Measurements from ENCODE around the gene IQCB1. TPM values are rescaled to one million over a fixed set of nuclear protein-coding genes. Genes with fewer than 3 reads are reported as not detected.
"Not testable (repeated sequence)": the region's sequence is repeated elsewhere in the genome, so short reads cannot be mapped to it uniquely, and the experiment has no call there.

Gene IQCB1
- total and polyA plus RNA-seq, 4 donors = 2.8 to 14.0 (median 9.4) TPM

DNA sequence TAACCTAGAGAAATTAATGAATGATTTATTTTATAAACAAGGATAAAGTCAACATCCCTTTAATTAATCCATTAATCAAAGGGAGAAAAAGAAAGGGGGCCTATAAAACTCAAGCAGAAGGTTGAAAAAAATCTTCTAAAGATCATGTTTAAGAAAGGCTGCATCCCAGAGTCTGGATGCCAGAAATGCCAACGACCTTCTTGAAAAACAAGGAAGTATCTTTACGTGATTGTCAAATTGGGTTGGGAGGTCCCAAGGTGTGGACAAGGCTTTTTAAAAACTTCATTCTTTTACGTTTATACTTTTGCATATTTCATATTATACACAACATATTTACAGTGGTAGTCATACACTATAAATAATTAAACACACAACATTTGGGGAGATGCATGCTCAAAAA, 86.9 kb downstream of the IQCB1 start:
- TF ChIP-seq EGR1 (IDR thresholded peaks at IDR 0.05; ENCODE audit: low read depth in 2 of 2) (no peak), NR2F2 (IDR thresholded peaks at IDR 0.05) (no peak), RXRA (IDR thresholded peaks at IDR 0.05) (no peak), TAF1 (conservative IDR thresholded peaks at IDR 0.05) (no peak), FOXA1 (IDR thresholded peaks at IDR 0.05) (no peak), FOXA2 (IDR thresholded peaks at IDR 0.05) (no peak), HNF4A (conservative IDR thresholded peaks at IDR 0.05) (no peak), HNF4G (IDR thresholded peaks at IDR 0.05) (no peak), YY1 (IDR thresholded peaks at IDR 0.05) (no peak), JUND (IDR thresholded peaks at IDR 0.05) (no peak), SP1 (IDR thresholded peaks at IDR 0.05) (no peak), RAD21 (IDR thresholded peaks at IDR 0.05) (no peak), CTCF (IDR thresholded peaks at IDR 0.05; ENCODE audit: low read depth, low read length, missing input control) (no peak), GABPA (IDR thresholded peaks at IDR 0.05 in 1 of 2, conservative IDR thresholded peaks at IDR 0.05 in 1 of 2) (no peak), REST (IDR thresholded peaks at IDR 0.05) (no peak)
- TF ChIP-seq, protein P1, sequence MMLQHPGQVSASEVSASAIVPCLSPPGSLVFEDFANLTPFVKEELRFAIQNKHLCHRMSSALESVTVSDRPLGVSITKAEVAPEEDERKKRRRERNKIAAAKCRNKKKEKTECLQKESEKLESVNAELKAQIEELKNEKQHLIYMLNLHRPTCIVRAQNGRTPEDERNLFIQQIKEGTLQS (IDR thresholded peaks at IDR 0.05) = no peak
- TF ChIP-seq, protein P2, sequence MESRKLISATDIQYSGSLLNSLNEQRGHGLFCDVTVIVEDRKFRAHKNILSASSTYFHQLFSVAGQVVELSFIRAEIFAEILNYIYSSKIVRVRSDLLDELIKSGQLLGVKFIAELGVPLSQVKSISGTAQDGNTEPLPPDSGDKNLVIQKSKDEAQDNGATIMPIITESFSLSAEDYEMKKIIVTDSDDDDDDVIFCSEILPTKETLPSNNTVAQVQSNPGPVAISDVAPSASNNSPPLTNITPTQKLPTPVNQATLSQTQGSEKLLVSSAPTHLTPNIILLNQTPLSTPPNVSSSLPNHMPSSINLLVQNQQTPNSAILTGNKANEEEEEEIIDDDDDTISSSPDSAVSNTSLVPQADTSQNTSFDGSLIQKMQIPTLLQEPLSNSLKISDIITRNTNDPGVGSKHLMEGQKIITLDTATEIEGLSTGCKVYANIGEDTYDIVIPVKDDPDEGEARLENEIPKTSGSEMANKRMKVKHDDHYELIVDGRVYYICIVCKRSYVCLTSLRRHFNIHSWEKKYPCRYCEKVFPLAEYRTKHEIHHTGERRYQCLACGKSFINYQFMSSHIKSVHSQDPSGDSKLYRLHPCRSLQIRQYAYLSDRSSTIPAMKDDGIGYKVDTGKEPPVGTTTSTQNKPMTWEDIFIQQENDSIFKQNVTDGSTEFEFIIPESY (IDR thresholded peaks at IDR 0.05) = no peak
- TF ChIP-seq, protein P3, sequence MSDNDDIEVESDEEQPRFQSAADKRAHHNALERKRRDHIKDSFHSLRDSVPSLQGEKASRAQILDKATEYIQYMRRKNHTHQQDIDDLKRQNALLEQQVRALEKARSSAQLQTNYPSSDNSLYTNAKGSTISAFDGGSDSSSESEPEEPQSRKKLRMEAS (IDR thresholded peaks at IDR 0.05) = no peak
- Histone ChIP-seq H3K9me3 (ENCODE audit: control insufficient read depth in 4 of 4, low read length in 3 of 4) (no peaks in the 10 kb centered on the region), H3K4me3 (ENCODE audit: low read depth in 1 of 3, low read length in 3 of 3) (peak overlapping the region; percentile 78 to 97 (median 92)), H3K27me3 (ENCODE audit: control insufficient read depth in 4 of 4, insufficient read depth in 4 of 4, low read length in 3 of 4) (no peaks in the 10 kb centered on the region), H3K36me3 (ENCODE audit: control insufficient read depth in 4 of 4, insufficient read depth in 3 of 4, low read depth in 1 of 4, low read length in 3 of 4) (no peaks in the 10 kb centered on the region), H3K4me1 (ENCODE audit: control insufficient read depth in 4 of 4, insufficient read depth in 4 of 4, low read length in 3 of 4) (peaks cover 2 to 31% (median 20%) of the 10 kb centered on the region in 4 donors), H3K27ac (ENCODE audit: low read depth in 1 of 2, low read length in 2 of 2) (peak overlapping the region in 1 of 2 donors; percentile 96), H3K9ac (ENCODE audit: low read depth in 1 of 2, low read length in 2 of 2) (peak overlapping the region; percentile 83 to 95)
- no peak for DNase-seq (ENCODE audit: low spot score)
- WGBS = 11% methylated on average over 3 of the region's 3 CpGs

DNA sequence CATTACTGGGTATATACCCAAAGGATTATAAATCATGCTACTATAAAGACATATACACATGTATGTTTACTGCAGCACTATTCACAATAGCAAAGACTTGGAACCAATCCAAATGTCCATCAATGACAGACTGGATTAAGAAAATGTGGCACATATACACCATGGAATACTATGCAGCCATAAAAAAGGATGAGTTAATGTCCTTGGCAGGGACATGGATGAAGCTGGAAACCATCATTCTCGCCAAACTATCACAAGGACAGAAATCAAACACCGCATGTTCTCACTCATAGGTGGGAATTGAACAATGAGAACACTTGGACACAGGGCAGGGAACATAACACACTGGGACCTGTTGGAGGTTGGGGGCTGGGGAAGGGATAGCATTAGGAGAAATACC, 91.8 kb downstream of the IQCB1 start:
- not testable (repeated sequence) for H3K9ac ChIP-seq (ENCODE audit: low read depth in 1 of 2, low read length in 2 of 2); H3K27ac ChIP-seq (ENCODE audit: low read depth in 1 of 2, low read length in 2 of 2); DNase-seq (ENCODE audit: low spot score); H3K36me3 ChIP-seq (ENCODE audit: control insufficient read depth in 4 of 4, insufficient read depth in 3 of 4, low read depth in 1 of 4, low read length in 3 of 4); H3K27me3 ChIP-seq (ENCODE audit: control insufficient read depth in 4 of 4, insufficient read depth in 4 of 4, low read length in 3 of 4); H3K4me3 ChIP-seq (ENCODE audit: low read depth in 1 of 3, low read length in 3 of 3); H3K9me3 ChIP-seq (ENCODE audit: control insufficient read depth in 4 of 4, low read length in 3 of 4)
- H3K4me1 ChIP-seq (ENCODE audit: control insufficient read depth in 4 of 4, insufficient read depth in 4 of 4, low read length in 3 of 4) = peaks cover 0 to 17% (median 10%) of the 10 kb centered on the region in 4 donors
- WGBS = 98% methylated on average over 2 of the region's 2 CpGs
